Gastroesophageal sphincter (tissue), 4 donors: ENCODE results near the gene SH3GLB2. TPM values are rescaled to one million over a fixed set of nuclear protein-coding genes. Genes with fewer than 3 reads are reported as not detected.

Experiments used
- ATAC-seq: fragments of 150-250 bp; one replicate; pipeline ENCODE4 v1.9.1; 2016; ENCODE audit warnings: mild to moderate bottlenecking, moderate library complexity
- H3K27ac ChIP-seq, 4 donors: fragments of 200-600 bp; sonication (generic) in 3 of 4; 1 replicate in 3 of 4; 2 replicates in 1 of 4; pipeline ENCODE4 v1.5.1; 2016 to 2019
- H3K27me3 ChIP-seq: fragments of 200-600 bp; sonication (generic); one replicate; pipeline ENCODE4 v1.5.1; 2019
- H3K36me3 ChIP-seq, 2 donors: fragments of 200-600 bp; sonication (generic); one replicate each; pipeline ENCODE4 v1.5.1; 2019; ENCODE audit warnings: control low read depth in 1 of 2
- H3K4me1 ChIP-seq, 3 donors: fragments of 200-600 bp; sonication (generic); 1 replicate in 2 of 3; 2 replicates in 1 of 3; pipeline ENCODE4 v1.5.1; 2016 to 2019; ENCODE audit warnings: control low read depth in 2 of 3
- H3K4me3 ChIP-seq, 2 donors: fragments of 200-600 bp; sonication (generic); one replicate each; pipeline ENCODE4 v1.5.1; 2019; ENCODE audit warnings: mild to moderate bottlenecking in 1 of 2, moderate library complexity in 1 of 2
- H3K9me3 ChIP-seq, 3 donors: fragments of 200-600 bp; sonication (generic); one replicate each; pipeline ENCODE4 v1.5.1; 2017 to 2019; ENCODE audit warnings: control low read depth in 2 of 3
- CTCF ChIP-seq, 4 experiments: fragments of 200-600 bp in 2 of 4; fragments of 450-650 bp in 2 of 4; sonication (generic) in 1 of 4; IDR thresholded peaks; one replicate each; pipeline ENCODE4 v1.5.1; 2017 to 2019; ENCODE audit warnings: antibody characterized with exemption in 4 of 4, mild to moderate bottlenecking in 2 of 4, moderate library complexity in 2 of 4
- EP300 ChIP-seq: sonication (generic); formaldehyde crosslinking; IDR thresholded peaks from one replicate; pipeline ENCODE4 v1.6.1; 2017; ENCODE audit warnings: antibody characterized with exemption, mild to moderate bottlenecking
- POLR2A ChIP-seq, 2 donors: fragments of 450-650 bp; IDR thresholded peaks; one replicate each; pipeline ENCODE4 v1.6.1; 2017; ENCODE audit warnings: antibody characterized with exemption in 2 of 2, mild to moderate bottlenecking in 2 of 2, moderate library complexity in 1 of 2
- POLR2AphosphoS5 ChIP-seq: sonication (generic); formaldehyde crosslinking; IDR thresholded peaks from one replicate; pipeline ENCODE4 v1.6.1; 2017; ENCODE audit warnings: antibody characterized with exemption
- WGBS, 2 donors: methylation state at CpG; one replicate each; pipeline ENCODE4 v1.1.5; 2018; ENCODE audit warnings: low coverage in 1 of 2; 5-methylcytosine and 5-hydroxymethylcytosine counted together
- total RNA-seq, 4 donors: library from RNA; depleted of rRNA; stranded (reverse); fragments of >200 nt; gene quantifications; one replicate each; pipeline ENCODE4 v1.1.0, GENCODE V29; 2016

SH3GLB2 gene
- total RNA-seq, 4 donors from 2014 or later = 80.3 to 123 (median 83.6) TPM

- H3K4me1 ChIP-seq = no peaks in the 10 kb centered on the region
- ATAC-seq = no peak
- H3K9me3 ChIP-seq = no peaks in the 10 kb centered on the region
- H3K27ac ChIP-seq = no peak overlapping the region
- TF ChIP-seq POLR2AphosphoS5 = no peak
- no peak for TF ChIP-seq CTCF (IDR thresholded peaks at IDR 0.05)
- no peak for TF ChIP-seq POLR2A (IDR thresholded peaks at IDR 0.05)
- TF ChIP-seq EP300 = no peak
- H3K27me3 ChIP-seq = no peaks in the 10 kb centered on the region
- peaks cover 0 to 26% of the 10 kb centered on the region in 2 donors for H3K36me3 ChIP-seq
- H3K4me3 ChIP-seq = no peak overlapping the region
- 93% methylated on average over 3 of the region's 3 CpGs; no CpG with 5 or more reads in 1 of the 2 donors for WGBS, 2 donors
Measured at GRCh38 chr9:129074106-129074505, 46.0 kb upstream of the SH3GLB2 start.

- no peak overlapping the region for H3K4me3 ChIP-seq
- no peaks in the 10 kb centered on the region for H3K4me1 ChIP-seq
- WGBS, 2 donors = 74 to 86% methylated on average over 5 to 7 of the region's 8 CpGs
- no peaks in the 10 kb centered on the region for H3K27me3 ChIP-seq
- ATAC-seq = no peak
- no peaks in the 10 kb centered on the region for H3K9me3 ChIP-seq
- TF ChIP-seq CTCF (IDR thresholded peaks at IDR 0.05) (no peak), POLR2A (IDR thresholded peaks at IDR 0.05) (no peak), POLR2AphosphoS5 (no peak), EP300 (no peak)
- no peak overlapping the region for H3K27ac ChIP-seq
- peaks cover 0 to 33% of the 10 kb centered on the region in 2 donors for H3K36me3 ChIP-seq
Measured at GRCh38 chr9:129073404-129073803, 45.3 kb upstream of the SH3GLB2 start.

GRCh38 chr9:129072171-129072570, 44.0 kb upstream of the SH3GLB2 start:
- no peaks in the 10 kb centered on the region for H3K4me1 ChIP-seq
- H3K9me3 ChIP-seq = no peaks in the 10 kb centered on the region
- no peak overlapping the region for H3K27ac ChIP-seq
- WGBS, 2 donors = 17 to 39% methylated on average over 3 of the region's 9 CpGs
- no peak overlapping the region for H3K4me3 ChIP-seq
- ATAC-seq = no peak
- no peak for TF ChIP-seq POLR2A (IDR thresholded peaks at IDR 0.05)
- no peak for TF ChIP-seq POLR2AphosphoS5
- TF ChIP-seq EP300 = no peak
- no peak for TF ChIP-seq CTCF (IDR thresholded peaks at IDR 0.05)
- H3K36me3 ChIP-seq = peaks cover 0 to 45% of the 10 kb centered on the region in 2 donors
- H3K27me3 ChIP-seq = no peaks in the 10 kb centered on the region

GRCh38 chr9:129071526-129072126, 43.5 kb upstream of the SH3GLB2 start:
- H3K4me1 ChIP-seq = no peaks in the 10 kb centered on the region
- no peak overlapping the region for H3K4me3 ChIP-seq
- TF ChIP-seq CTCF (IDR thresholded peaks at IDR 0.05) (no peak), EP300 (no peak), POLR2AphosphoS5 (no peak), POLR2A (IDR thresholded peaks at IDR 0.05) (no peak)
- H3K27me3 ChIP-seq = no peaks in the 10 kb centered on the region
- ATAC-seq = no peak
- no peaks in the 10 kb centered on the region for H3K9me3 ChIP-seq
- H3K27ac ChIP-seq = no peak overlapping the region
- peaks cover 0 to 47% of the 10 kb centered on the region in 2 donors for H3K36me3 ChIP-seq
- 45 to 52% methylated on average over 5 to 6 of the region's 10 CpGs for WGBS, 2 donors
